HG02623 (cell line): Measurements from ENCODE around the gene PHYHD1.

ENCODE experiments used
- ATAC-seq: cut with Tn5 transposase; IDR thresholded peaks from one replicate; pipeline ENCODE4 v1.9.1; 2021; ENCODE audit warnings: moderate library complexity; ENCODE audit not compliant: unreplicated experiment

The PHYHD1 gene

DNA sequence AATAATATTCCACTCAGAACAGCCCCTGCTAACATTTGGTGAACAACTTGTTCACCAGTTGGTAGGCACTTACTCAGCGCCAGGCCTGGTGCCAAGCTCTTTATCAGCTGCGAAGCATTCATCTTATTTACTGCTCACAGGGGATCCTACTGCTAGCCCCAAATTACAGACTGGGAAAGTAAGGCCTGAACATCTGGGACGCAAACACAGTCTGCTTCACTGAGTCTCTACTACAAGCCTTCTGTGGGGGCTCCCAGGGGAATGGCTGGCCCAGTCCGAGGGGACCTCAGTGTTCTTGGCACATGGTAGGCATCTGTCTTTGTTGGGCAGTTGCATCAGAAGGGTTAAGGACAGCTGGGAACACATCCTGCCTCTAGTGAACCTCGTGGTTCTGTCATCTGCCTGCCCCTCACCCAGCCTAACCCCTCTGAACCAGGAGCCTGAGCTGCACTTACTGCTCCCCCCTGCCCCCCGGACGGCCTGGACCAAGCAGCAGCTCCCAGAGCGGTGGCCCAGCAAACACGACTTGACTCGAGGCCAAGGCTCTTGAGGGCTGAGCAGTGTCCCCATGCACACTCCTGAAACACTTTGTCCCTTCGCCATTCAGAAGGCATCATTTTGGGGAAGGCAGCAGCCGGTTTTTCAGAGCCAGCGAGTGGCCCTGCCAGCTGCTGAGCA, at the start of gene PHYHD1:
Gene PHYHD1 (plus strand): TSS at position 602 of the 678 bp plus-strand sequence. CDS start 1,342 bp downstream, outside the sequence.
- ATAC-seq = no peak

DNA sequence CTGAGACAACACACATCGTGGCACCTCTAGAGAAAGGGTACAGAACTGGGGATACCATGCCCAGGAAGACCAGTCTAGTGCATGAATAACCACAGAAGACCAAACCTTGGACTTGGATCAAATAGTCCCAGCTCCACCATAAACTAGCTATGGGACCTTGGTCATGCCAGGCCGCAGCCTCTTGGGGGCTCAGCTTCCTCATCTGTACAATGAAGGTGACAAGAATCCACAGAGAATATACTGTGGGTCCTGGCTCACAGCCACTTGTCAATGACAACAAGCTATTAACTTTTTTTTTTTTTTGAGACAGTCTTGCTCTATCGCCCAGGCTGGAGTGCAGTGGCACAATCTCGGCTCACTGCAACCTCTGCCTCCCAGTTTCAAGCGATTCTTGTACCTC, 42.9 kb upstream of the PHYHD1 start:
- ATAC-seq = no peak

DNA sequence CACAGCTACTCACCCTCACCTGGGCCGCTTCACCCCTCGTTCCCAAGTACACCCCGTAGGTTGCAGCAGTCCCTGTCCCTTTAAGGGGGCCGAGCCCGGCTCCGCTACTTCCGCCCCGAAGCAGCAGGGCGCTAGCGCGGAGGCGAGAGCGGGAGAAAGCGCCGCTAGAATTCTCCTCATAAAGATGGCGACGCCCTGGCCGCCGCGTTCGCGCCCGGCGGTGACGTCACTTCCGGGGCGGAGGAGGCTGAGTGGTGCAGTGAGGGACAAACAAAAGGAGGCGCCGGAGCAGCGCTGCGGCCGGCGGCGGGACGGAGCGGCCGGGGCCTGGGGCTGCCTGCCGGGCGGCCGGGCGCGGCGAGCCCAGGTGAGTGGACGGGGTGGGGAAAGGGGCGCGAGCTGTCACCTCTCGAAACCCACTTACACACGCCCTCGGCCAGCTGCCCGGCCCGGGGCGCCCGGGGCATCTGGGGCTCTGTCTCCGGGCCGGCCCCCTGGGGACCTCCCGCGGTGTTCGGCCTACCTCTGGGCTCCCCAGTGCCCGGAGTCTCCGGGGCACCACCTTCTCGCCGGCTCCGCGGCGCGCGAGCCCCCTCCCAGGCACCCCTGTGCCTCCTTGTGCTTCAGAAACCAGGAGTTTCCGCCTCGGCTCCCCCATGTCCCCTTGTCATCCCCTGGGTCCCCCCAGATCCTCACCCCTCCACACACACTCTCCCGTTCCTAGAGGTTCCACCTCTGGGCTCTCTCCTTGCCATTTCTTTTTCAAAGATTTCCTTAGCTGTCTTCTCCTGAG, 38.7 kb upstream of the PHYHD1 start, which contains the start of the genes KYAT1 and LRRC8A:
Gene KYAT1 (minus strand): TSS at position 67 of the 793 bp plus-strand sequence. CDS start 36,545 bp downstream, outside the sequence.
Gene LRRC8A (plus strand): TSS at position 250 of the 793 bp plus-strand sequence. CDS start 25,032 bp downstream, outside the sequence.
- peak; percentile 85 for ATAC-seq

DNA sequence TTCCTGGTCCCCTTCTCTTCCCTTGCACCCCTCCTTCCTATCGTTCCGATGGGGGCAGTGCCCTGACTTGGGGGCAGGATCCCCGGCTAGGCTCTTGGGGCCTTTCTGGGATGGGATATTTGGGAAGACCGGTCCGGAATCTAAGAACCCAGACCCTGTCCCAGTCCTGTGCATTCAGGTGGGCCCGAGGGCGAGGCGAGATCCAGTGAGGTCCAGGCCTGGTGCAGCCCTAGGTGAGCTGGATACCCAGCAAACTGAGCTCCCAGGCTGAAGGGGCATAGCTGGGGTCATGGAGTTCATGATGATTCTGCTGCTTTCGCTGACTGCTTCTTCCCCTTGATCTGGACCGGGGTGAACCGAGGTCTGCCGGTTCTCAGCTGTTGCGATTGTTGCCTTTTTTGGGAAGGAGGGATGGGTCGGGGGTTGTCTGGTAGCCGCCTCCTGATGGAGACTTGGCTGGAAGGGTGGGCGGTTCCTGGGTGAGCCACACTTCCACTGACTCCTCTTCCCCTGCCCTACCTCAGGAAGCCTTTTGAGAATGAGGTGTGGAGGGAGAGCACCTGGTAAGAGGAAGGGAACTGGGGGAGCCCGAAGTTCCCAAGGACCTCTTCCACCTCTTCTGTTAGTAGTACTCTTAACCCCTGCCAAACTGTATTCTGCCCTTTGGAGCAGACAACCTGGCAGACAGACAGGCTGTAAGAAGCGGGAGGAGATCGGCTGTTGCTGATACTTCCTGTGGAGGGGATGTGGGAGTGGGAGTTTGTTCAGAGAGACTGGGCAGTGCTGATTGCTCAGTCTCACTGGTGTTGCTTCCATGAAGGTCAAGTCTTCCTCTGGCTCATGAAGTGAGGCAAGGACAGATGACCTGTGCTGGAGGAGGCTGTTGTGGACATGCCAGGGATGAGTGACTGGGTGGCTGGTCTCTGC, 37.8 kb upstream of the PHYHD1 start:
- no peak for ATAC-seq

DNA sequence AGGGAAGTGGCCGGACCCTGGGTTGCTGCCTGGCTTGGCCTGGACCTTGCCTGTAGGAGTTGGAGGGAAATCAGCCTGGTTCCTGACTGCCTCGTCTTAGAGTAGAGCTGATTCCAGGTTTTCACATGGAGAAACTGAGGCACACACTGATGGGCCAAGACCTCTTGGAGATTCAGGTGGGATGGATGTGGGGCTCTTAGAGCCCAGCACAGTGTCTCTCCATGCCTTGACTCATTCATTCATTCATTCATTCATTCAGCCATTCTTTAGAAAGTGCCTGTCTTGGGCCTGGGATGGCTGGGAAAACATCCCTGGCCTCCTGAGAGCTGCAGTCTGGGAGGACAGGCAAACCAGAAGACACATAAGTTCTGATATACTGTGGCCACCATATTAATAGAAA, 36.6 kb upstream of the PHYHD1 start:
- no peak for ATAC-seq

DNA sequence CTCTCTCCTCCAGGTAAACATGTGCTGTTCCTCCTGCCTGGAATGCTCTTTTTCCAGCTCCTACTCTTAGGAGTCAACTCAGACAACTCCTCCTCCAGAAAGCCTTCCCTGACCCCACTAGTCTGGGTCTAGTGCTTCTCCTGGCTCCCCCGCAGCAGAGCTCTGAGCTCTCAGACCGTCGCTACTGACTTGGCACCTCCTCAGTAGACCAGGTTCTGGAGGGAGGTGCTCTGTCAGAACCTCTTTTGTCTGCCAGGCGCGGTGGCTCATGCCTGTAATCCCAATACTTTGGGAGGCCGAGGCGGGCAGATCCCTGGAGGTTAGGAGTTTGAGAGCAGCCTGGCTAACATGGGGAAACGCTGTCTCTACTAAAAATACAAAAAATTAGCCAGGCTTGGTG, 35.4 kb upstream of the PHYHD1 start:
- ATAC-seq = no peak

DNA sequence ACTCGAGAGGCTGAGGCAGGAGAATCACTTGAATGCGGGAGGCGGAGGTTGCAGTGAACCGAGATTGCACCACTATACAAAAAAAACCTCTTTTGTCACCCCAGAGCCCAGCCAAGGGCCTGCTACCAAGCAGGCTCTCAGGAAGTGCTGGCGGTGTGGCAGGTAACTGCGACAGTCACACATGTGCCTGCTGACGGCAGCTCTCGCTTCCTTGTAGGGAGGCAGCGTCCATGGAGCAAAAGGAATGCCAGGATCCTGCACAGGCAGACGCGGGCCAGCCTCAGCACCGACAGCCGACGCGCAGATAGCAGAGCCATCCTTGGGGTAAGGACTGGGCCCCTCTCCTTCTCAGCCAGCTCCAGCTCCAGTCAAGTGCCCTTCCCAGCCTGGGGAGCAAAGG, 35.0 kb upstream of the PHYHD1 start:
- ATAC-seq = no peak

DNA sequence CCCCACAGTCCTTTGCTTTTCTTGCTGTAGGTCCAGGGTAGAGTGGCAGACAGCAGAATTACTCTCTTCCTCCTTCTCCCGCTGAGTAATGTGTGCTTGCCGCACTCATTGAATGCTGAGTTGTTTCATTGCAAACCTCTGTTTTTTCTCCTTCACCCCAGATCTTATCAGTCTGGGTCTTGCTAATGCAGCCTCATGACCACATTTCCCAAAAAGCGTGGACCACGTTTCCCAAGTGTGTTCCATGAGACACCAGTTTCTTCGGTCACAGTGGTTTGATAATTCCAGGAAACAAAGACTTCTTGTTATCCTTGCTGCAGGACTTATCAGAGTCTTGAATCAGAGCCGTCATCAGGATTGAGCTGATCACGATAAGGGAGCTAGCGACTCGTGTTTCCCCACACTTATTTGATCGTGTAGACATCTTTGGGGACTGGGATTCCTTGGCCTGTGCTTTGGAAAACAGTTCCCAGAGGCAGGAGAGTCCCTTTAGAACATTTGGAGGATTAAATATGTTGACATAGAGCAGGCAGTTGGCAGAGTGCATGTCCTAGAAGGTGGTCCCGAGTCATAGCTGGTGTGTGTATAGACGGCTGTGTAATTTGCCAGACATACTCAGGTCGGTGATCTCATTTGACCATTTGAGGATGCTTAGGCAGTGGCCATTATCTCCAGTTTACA, 34.4 kb upstream of the PHYHD1 start:
- no peak for ATAC-seq

DNA sequence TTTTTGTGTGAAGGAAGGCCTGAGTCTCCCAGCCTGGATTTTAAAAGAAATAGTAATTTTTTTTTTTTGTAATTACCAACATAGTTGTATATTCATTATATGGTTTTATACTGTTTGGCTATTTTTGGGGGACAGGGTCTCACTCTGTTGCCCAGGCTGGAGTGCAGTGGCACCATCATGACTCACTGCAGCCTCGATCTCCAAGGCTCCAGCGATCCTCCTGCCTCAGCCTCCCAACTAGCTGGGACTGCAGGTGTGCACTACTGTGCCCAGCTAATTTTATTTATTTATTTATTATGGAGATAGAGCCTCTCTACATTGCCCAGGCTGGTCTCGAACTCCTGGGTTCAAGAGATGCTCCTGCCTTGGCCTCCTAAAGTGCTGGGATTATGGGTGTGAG, 33.7 kb upstream of the PHYHD1 start:
- ATAC-seq = no peak

DNA sequence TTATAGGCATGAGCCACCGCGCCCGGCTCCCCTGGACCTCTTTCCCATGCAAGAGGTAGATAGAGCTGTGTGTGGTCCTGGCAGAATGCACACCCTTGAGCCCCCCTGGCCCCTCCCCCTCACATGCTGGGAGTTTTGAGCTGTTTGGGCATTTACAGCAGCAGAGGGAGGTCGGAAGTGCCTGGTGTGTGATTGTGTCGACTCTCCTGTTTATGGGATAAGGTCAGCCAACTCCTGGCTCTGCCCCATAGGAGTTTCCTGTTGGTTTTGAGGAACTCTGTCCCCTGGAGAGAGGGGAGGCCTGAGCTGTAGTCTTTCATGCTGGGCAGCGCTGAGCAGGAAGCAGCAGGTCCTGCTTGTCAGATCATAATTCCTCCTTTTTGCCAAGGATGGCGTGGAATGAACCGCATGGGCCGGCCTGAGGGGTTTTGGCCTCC, 32.9 kb upstream of the PHYHD1 start:
- no peak for ATAC-seq

DNA sequence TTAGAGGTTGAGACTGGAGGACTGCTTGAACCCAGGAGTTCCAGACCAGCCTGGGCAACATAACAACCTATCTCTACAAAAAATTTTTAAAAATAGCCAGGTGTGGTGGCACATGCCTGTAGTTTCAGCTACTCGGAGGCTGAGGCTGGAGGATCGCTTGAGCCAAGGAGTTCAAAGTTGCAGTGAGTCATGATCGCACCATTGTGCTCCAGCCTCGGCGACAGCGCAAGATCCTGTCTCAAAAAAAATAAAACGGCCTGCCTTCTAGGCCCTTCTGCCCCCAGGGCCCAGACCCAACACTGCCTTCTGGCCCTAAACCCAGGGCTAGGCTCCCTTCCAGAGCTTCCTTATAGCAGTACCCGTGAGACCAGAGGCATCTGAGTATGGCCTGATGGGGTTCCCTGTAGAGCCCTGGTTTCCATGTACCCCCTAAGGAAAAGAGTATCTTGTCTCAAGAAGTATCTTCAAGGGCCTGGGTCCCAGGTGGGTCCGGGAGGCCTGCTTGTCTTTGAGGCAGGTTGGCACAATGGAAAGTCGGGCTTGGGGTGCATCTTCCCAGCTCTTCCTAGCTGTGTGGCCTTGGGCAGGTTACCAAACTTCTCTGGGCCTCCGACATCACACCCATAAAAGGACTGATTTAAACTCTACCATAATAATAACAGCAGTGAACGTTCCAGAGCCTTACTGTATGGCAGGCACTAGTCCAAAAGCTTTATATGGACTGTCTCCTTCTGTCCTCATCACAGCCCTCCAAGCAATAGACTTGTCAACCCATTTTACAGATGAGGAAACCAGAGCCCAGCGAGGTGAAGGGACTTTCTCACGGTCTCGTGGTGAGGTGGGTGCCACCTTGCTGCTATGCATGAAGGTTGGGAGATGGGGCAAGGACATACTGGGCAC, 29.2 kb upstream of the PHYHD1 start:
- no peak for ATAC-seq

DNA sequence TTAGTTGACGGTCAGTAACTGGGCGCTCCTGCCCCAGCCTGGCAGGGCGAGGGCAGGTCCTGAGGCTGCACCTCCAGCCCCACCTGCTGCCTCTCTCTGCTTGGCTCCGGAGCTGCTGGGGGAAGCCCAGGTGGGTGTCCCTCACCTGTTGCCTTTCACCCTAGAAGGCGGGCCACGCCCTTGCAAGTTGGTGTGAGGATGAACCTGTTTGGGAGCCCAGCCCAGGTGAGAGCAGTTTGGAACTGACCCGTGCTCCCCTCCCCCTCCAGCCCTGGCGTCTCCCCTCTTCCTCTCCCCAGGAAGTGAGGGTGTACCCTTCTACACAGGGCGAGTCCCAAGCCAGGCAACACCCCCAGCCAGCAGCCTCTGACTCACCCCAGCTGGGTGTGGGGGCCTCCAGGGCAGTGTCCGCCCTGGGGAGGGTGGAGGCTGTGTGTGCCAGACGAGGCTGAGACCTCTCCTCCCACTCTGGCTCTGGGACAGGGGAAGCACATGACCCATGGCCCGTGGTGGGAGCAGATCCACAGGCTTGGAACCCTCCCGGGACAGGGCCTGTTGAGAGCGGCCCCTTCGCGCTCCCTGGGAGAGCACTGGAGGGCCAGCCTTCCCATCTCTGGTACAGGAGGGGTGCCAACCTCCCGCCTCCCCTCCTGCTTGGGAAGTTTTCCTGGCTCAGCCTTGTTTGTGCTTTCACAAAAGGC, 28.4 kb upstream of the PHYHD1 start:
- no peak for ATAC-seq

DNA sequence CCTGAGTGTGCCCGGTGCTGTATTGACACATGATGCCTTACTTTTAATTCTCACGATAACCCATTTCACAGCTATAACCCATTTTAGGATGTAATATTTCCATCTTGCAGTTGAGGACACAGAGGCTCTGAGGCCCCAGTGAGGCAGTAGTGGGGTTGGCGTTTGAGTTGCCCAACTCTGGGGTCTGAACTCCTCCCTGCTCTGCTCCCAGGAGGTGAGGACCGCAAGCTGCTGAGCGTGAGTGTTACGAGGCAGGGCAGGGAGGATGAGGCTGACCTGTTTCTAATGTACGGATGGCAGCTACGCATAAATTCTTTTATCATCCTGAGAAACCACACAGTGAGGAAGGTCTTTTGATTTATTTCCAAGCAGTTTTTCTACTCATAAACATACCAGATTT, 27.4 kb upstream of the PHYHD1 start:
- no peak for ATAC-seq

DNA sequence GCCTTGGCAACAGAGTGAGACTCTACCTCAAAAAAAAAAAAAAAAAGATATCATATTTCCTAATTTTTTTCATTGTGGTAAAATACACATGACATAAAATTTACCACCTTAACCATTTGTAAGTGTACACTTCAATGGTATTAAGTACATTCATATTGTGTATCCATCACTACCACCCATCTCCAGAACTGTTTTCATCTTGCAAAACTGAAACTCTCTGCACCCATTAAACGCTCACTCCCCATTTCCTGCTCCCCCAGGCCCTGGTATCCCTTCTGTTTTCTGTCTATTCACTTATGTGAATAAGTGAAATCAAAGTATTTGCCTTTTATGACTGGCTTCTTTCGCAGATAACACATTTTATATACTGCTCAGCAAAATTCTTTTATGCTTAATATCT, 26.0 kb upstream of the PHYHD1 start:
- ATAC-seq = no peak

DNA sequence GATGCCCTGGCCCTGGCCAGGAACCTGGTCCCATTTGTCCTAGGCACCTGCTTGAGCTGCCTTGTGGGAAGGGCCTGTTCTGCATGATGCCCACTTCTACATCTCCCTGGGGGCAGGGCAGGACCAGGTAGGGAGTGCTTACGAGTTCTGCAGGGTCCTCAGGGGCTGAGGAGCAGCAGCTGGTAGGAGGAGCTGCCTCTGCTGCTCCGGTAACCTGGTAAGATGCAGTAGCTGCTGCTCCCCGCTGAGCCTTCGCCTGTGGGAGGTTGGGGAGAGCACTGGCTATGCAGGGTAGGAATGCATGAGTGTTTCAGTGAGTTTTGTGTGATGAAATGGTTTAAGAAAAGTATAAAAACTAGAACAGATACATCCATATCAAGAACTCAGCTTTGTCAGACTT, 25.2 kb upstream of the PHYHD1 start:
- ATAC-seq = no peak

DNA sequence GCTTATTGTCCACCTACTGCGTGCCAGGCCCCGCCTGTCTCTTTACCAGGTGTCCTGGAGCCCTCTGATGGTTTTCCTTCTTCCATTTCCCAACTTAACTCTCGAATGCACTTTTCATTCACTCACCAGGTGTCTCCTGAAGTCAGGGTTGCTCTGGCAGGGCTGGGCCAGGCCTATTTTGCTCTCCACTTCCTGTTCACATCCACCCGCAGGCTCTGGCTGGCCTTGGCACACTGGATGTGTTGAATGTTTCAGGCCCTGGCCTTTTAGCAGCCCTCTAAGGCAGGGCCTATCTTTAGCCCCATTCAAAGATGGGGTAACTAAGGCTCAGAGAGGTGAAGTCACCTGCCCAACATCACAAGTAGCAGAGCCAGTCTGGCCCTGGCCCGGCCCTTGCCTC, 22.4 kb upstream of the PHYHD1 start:
- ATAC-seq = no peak

DNA sequence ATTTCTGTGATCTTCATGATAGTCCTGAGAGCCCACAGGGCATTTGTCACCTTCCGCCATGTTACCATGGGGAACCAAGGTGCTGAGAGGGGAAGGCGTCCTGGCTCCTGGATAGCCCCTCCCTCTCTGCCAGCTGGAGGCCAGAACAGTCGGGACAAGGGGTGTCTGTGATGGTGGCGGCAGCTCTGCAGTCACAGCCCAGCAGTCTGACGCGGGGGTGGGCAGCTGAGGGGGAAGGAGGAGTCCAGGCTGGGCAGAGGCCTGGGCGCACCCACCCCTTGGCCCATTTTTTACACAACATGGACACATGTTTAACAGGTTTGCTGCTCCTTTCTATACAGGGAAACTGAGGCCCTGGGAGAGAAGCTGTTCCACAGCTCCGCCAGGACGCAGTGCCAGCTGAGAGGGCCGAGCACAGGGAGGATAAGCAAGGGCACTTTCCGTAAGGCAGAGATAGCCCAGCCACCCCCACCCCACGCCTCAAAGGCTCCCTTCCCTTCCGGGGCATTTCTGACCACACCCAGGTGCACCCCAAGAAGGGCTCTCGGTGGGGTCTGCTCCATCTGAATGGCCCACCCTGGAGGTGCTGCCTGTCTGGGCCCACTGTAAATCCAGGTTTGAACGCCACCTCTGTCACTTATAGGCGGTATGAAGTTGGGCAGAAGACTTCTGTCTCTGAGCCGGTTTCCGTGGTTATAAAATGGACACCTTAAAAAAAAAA, 21.8 kb upstream of the PHYHD1 start:
- no peak for ATAC-seq
